NCI-H2227 treated with DMSO at 0.1 percent for 48 hours (cell line): ENCODE results near the gene QPRT.
"Not testable (repeated sequence)": the region's sequence is repeated elsewhere in the genome, so short reads cannot be mapped to it uniquely, and the experiment has no call there.

ENCODE experiments used
- DNase-seq: peaks from one replicate; lab custom pipeline; 2025; lab: John Stamatoyannopoulos, UW

Gene QPRT

GRCh38 chr16:29720703-29721102, 41.7 kb downstream of the QPRT start:
- DNase-seq, result no peak

GRCh38 chr16:29721167-29721879, 42.3 kb downstream of the QPRT start:
- DNase-seq, result peak; percentile 69

GRCh38 chr16:29726845-29727377, 47.9 kb downstream of the QPRT start:
- DNase-seq, result no peak

GRCh38 chr16:29727452-29727851, 48.5 kb downstream of the QPRT start:
- no peak for DNase-seq

- DNase-seq, result peak; percentile 23
These were observed 50.1 kb downstream of the QPRT start for GRCh38 chr16:29729116-29729521.

- no peak for DNase-seq
These were observed 51.7 kb downstream of the QPRT start for GRCh38 chr16:29730649-29731048.

- not testable (repeated sequence) for DNase-seq
These were observed 53.0 kb downstream of the QPRT start for GRCh38 chr16:29731768-29732601.

- DNase-seq, result no peak
These were observed 55.8 kb downstream of the QPRT start for GRCh38 chr16:29734786-29735185.

- no peak for DNase-seq
These were observed 57.1 kb downstream of the QPRT start for GRCh38 chr16:29736112-29736511.

GRCh38 chr16:29736764-29737163, 57.8 kb downstream of the QPRT start:
- DNase-seq, result no peak

- DNase-seq, result no peak
These were observed 58.7 kb downstream of the QPRT start for GRCh38 chr16:29737713-29738112.

- DNase-seq, result no peak
These were observed 59.5 kb downstream of the QPRT start for GRCh38 chr16:29738514-29738913.

- not testable (repeated sequence) for DNase-seq
These were observed 61.1 kb downstream of the QPRT start for GRCh38 chr16:29739927-29740629.

- DNase-seq, result not testable (repeated sequence)
These were observed 61.6 kb downstream of the QPRT start for GRCh38 chr16:29740630-29741015.

GRCh38 chr16:29742683-29743275, 63.8 kb downstream of the QPRT start:
- DNase-seq, result no peak

GRCh38 chr16:29743475-29743826, 64.5 kb downstream of the QPRT start:
- no peak for DNase-seq

GRCh38 chr16:29743827-29744531, 65.0 kb downstream of the QPRT start:
- DNase-seq, result no peak

GRCh38 chr16:29744541-29745101, 65.6 kb downstream of the QPRT start:
- DNase-seq, result no peak

- DNase-seq, result no peak
These were observed 66.3 kb downstream of the QPRT start for GRCh38 chr16:29745121-29745852.

GRCh38 chr16:29745853-29746345, 66.9 kb downstream of the QPRT start, which contains the start of gene C16orf54:
C16orf54 (minus strand) TSS chr16:29745990; CDS start chr16:29744951, 1,039 bp downstream.
- DNase-seq, result no peak
